GM21723 (cell line): ENCODE results near the gene RNASET2.
"Not testable (repeated sequence)": the region's sequence is repeated elsewhere in the genome, so short reads cannot be mapped to it uniquely, and the experiment has no call there.

Experiments used
- ATAC-seq: cut with Tn5 transposase; IDR thresholded peaks from one replicate; pipeline ENCODE4 v1.9.1; 2021; ENCODE audit warnings: mild to moderate bottlenecking, moderate library complexity; ENCODE audit not compliant: unreplicated experiment

Gene RNASET2

DNA sequence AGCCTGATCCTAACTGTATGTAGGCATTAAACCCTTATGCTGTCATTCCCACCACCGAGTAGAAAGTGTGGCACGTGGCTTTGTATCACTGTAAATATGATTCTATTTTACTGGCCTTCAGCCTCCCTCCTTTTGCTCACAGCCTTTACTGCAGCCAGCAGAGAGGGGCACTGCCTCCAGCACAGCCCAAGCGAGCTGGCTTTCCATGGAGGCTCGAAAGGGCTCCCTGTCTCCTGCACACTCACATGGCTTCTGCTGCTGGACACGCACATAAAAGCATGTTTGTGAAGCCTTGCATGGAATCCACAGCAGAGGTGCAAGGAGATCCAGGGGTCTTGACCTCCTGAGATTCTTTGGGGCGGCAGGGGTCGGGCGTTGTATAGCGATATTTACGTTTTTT, 51.3 kb downstream of the RNASET2 start:
- ATAC-seq = no peak

DNA sequence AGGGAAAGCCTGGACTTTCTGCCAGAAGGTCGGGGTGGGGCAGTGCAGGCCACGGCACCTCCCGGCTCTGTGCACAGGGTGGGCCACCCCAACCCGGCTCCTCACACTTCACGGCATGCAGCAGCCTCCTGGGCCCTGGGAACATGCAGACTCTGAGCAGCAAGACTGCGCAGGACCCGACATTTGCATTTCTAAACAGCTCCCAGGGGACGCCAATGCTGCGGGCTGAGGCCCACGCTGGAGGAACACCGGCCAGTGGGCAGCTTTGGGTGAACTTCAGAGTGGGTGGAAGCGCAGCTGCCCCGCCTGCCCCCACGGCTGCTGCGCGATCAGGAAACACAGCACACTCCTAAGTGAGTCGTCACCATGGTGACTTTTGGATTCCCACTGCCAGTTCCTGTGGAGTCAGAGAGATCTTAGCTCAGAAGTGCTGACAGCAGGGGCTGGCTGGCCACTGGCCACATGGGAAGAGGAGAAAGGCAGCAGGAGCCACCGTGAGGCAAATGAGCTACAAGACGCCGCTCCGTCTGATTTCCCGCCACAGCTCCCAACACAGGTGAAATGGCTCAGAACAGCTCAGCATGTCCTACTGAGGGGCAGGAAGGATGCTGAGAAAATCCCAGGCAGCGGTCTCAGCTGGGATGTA, 52.1 kb downstream of the RNASET2 start:
- no peak for ATAC-seq

GRCh38 chr6:166903500-166903899, 52.9 kb downstream of the RNASET2 start:
- no peak for ATAC-seq

DNA sequence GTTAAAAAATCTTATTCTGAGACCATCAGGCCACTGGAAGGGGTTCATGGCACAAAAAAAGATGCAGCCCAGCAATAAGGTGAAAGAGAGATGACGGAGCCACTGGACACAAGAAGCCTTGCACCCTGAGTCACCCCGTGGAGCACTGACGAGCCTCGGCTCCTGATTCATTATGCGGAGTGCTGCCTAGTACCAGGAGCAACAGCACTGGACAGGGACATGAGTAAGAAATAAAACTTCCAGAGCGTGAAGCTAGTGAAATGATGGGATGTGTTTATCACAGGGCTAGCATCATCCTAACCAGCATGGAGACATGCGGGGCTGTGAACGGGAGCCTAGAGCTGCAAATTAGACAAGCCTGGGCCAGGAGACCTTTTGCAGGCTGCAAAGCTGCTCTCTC, 53.3 kb downstream of the RNASET2 start:
- ATAC-seq = no peak

- ATAC-seq = no peak
These were observed 54.1 kb downstream of the RNASET2 start for GRCh38 chr6:166902211-166902755.

GRCh38 chr6:166901626-166902025, 54.7 kb downstream of the RNASET2 start:
- ATAC-seq = no peak

DNA sequence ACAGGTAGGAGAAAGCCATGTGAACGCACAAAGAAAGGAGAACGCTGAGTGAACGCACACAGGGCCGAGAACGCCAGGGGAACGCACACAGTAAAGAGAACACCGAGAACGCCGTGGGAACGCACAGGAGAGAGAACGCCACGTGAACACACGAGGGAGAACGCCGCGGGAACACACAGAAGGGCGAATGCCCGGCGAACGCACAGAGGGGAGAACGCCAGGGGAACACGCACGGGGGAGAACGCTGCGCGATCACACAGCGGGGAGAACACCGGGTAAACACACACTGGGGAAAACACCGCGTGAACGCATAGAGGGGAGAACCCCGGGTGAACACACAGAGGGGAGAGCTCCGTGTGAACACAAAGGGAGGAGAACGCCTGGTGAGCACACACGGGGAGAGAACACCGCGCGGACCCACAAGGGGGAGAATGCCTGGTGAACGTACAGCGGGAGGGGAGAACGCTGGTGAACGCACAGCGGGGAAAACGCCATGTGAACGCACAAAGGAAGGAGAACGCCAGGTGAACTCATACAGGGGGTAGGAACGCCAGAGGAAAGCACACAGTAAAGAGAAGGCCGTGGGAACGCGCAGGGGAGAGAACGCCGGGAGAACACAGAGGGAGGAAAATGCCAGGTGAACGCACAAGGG, 55.3 kb downstream of the RNASET2 start:
- no peak for ATAC-seq

- no peak for ATAC-seq
These were observed 56.1 kb downstream of the RNASET2 start for GRCh38 chr6:166900130-166900708.

- no peak for ATAC-seq
These were observed 57.4 kb downstream of the RNASET2 start for GRCh38 chr6:166898910-166899309.

DNA sequence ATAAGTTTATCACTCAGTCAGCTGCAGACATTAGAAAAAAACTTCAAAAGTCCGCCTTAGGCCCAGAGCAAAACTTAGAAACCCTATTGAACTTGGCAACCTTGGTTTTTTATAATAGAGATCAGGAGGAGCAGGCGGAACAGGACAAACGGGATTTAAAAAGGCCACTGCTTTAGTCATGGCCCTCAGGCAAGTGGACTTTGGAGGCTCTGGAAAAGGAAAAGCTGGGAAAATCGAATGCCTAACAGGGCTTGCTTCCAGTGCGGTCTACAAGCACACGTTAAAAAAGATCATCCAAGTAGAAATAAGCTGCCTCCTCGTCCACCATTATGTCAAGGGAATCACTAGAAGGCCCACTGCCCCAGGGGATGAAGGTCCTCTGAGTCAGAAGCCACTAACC, 61.7 kb downstream of the RNASET2 start:
- ATAC-seq = not testable (repeated sequence)

DNA sequence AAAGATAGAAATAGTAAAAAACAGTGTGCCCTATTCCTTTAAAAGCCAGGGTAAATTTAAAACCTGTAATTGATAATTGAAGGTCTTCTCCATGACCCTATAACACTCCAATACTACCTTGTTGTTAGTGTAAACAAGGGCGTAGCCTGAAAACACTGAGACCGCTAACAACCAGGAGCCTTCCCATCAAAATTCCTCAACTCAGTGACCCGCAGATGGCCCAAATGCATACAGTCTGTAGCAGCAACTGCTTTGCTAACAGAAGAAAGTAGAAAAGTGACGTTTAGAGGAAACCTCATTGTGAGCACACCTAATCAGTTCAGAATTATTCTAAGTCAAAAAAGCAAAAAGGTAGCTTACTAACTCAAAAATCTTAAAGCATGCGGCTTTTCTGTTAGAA, 63.9 kb downstream of the RNASET2 start:
- not testable (repeated sequence) for ATAC-seq

GRCh38 chr6:166886773-166887172, 69.6 kb downstream of the RNASET2 start:
- not testable (repeated sequence) for ATAC-seq

DNA sequence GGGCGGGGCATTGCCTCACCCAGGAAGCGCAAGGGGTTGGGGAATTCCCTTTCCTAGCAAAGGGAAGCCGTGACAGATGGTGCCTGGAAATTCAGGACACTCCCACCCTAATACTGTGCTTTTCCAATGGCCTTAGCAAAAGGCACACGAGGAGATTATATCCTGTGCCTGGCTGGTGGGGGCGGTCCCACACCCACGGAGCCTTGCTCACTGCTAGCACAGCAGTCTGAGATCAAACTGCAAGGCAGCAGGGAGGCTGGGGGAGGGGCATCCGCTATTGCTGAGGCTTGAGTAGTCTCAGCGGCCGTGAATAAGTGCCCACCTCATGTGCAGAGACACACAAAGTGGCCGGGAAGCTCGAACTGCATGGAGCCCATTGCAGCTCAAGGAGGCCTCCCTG, 71.4 kb downstream of the RNASET2 start:
- ATAC-seq = not testable (repeated sequence)

DNA sequence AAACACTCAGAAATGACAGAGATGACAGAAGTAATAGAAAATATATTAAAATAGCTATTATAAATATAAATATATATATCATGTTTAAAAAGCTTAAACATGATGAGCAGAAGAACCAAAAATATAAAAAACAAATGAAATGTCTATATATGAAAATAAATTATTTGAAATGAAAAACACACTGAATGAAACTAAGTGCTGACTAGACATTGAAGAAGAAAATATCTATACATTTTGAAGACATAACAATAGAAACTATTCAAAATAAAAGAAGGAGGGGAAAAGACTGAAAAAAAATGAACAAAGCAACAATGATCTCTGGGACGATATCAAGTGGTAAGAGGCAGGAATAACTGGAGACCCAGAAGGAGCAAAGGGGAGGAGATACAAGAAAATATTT, 76.8 kb downstream of the RNASET2 start:
- ATAC-seq = no peak
